ENCODE measurements around the gene ADAMTS19.

The ADAMTS19 gene

GRCh38 chr5:129616517-129616916 lies 156.4 kb downstream of the ADAMTS19 start:
- no peaks in the 10 kb centered on the region for H3K27me3 ChIP-seq (ENCODE audit: insufficient read depth, poor library complexity, severe bottlenecking)
- TF ChIP-seq GABPA (IDR thresholded peaks at IDR 0.05; ENCODE audit: low read depth) (no peak), SPI1 (IDR thresholded peaks at IDR 0.05; ENCODE audit: borderline replicate concordance, low read depth) (no peak), REST (IDR thresholded peaks at IDR 0.05; ENCODE audit: insufficient replicate concordance, low read depth) (no peak), CTCF (IDR thresholded peaks at IDR 0.05; ENCODE audit: insufficient read depth, low read length) (no peak), POLR2AphosphoS5 (IDR thresholded peaks at IDR 0.05; ENCODE audit: low read depth) (no peak)
- H3K27ac ChIP-seq (replicated peaks) = no peak overlapping the region
- no peak overlapping the region for H3K4me3 ChIP-seq (replicated peaks; ENCODE audit: insufficient read depth, low read length)
- no peak for DNase-seq (ENCODE audit: low read depth in 1 of 2, low spot score in 1 of 2)

GRCh38 chr5:129617206-129617605 lies 157.1 kb downstream of the ADAMTS19 start:
- TF ChIP-seq SPI1 (IDR thresholded peaks at IDR 0.05; ENCODE audit: borderline replicate concordance, low read depth) = no peak
- TF ChIP-seq REST (IDR thresholded peaks at IDR 0.05; ENCODE audit: insufficient replicate concordance, low read depth) = no peak
- H3K4me3 ChIP-seq (replicated peaks; ENCODE audit: insufficient read depth, low read length) = no peak overlapping the region
- H3K27me3 ChIP-seq (ENCODE audit: insufficient read depth, poor library complexity, severe bottlenecking) = no peaks in the 10 kb centered on the region
- no peak for DNase-seq (ENCODE audit: low read depth in 1 of 2, low spot score in 1 of 2)
- H3K27ac ChIP-seq (replicated peaks) = no peak overlapping the region

GRCh38 chr5:129619782-129620181 lies 159.7 kb downstream of the ADAMTS19 start:
- TF ChIP-seq SPI1 (IDR thresholded peaks at IDR 0.05; ENCODE audit: borderline replicate concordance, low read depth) (no peak), CTCF (IDR thresholded peaks at IDR 0.05; ENCODE audit: insufficient read depth, low read length) (no peak), GABPA (IDR thresholded peaks at IDR 0.05; ENCODE audit: low read depth) (no peak), POLR2AphosphoS5 (IDR thresholded peaks at IDR 0.05; ENCODE audit: low read depth) (no peak), REST (IDR thresholded peaks at IDR 0.05; ENCODE audit: insufficient replicate concordance, low read depth) (no peak)
- H3K27ac ChIP-seq (replicated peaks) = no peak overlapping the region
- H3K27me3 ChIP-seq (ENCODE audit: insufficient read depth, poor library complexity, severe bottlenecking) = no peaks in the 10 kb centered on the region
- H3K4me3 ChIP-seq (replicated peaks; ENCODE audit: insufficient read depth, low read length) = no peak overlapping the region
- no peak for DNase-seq (ENCODE audit: low read depth in 1 of 2, low spot score in 1 of 2)

GRCh38 chr5:129622531-129622930 lies 162.4 kb downstream of the ADAMTS19 start:
- Histone ChIP-seq H3K27me3 (ENCODE audit: insufficient read depth, poor library complexity, severe bottlenecking) (no peaks in the 10 kb centered on the region), H3K4me3 (replicated peaks; ENCODE audit: insufficient read depth, low read length) (no peak overlapping the region), H3K27ac (replicated peaks) (no peak overlapping the region)
- DNase-seq (ENCODE audit: low read depth in 1 of 2, low spot score in 1 of 2) = no peak
- TF ChIP-seq SPI1 (IDR thresholded peaks at IDR 0.05; ENCODE audit: borderline replicate concordance, low read depth) (no peak), REST (IDR thresholded peaks at IDR 0.05; ENCODE audit: insufficient replicate concordance, low read depth) (no peak), GABPA (IDR thresholded peaks at IDR 0.05; ENCODE audit: low read depth) (no peak), POLR2AphosphoS5 (IDR thresholded peaks at IDR 0.05; ENCODE audit: low read depth) (no peak), CTCF (IDR thresholded peaks at IDR 0.05; ENCODE audit: insufficient read depth, low read length) (no peak)
